Right lobe of liver (tissue), 4 donors: ENCODE measurements around the gene FILIP1L.

ENCODE experiments used
- CTCF ChIP-seq, 4 donors: fragments of 200-600 bp in 3 of 4; fragments of 450-650 bp in 1 of 4; IDR thresholded peaks; one replicate each; pipeline versions ENCODE4 v1.5.1 to v1.8.0; 2016 to 2022; ENCODE audit warnings: antibody characterized with exemption in 4 of 4, mild to moderate bottlenecking in 2 of 4
- POLR2A ChIP-seq: fragments of 450-650 bp; IDR thresholded peaks from one replicate; pipeline ENCODE4 v1.6.1; 2017; ENCODE audit warnings: antibody characterized with exemption, mild to moderate bottlenecking
- donor health status: DM: no; HTN: no; CAD: no.
- donor health status: DM: no; HTN: no; CAD: no.
- donor health status: DM: no; HTN: yes; CAD: no.

- TF ChIP-seq CTCF (IDR thresholded peaks at IDR 0.05) (no peak), POLR2A (no peak)
Measured at GRCh38 chr3:100069472-100069871, 44.8 kb downstream of the FILIP1L start.
